SW 1271 (cell line): Measurements from ENCODE around the gene UBTD2.
"Not testable (repeated sequence)": the region's sequence is repeated elsewhere in the genome, so short reads cannot be mapped to it uniquely, and the experiment has no call there.

Experiments used
- DNase-seq, 2 experiments: peaks; one replicate each; lab custom pipeline; 2025; lab: John Stamatoyannopoulos, UW

UBTD2 gene

GRCh38 chr5:172251419-172251818 lies 32.1 kb downstream of the UBTD2 start:
- no peak for DNase-seq

GRCh38 chr5:172248637-172249036 lies 34.9 kb downstream of the UBTD2 start:
- no peak for DNase-seq

- DNase-seq: no peak
Measured at GRCh38 chr5:172245703-172246125, 37.9 kb downstream of the UBTD2 start.

GRCh38 chr5:172245046-172245445 lies 38.5 kb downstream of the UBTD2 start:
- DNase-seq: no peak

- no peak for DNase-seq
Measured at GRCh38 chr5:172243302-172243701, 40.3 kb downstream of the UBTD2 start.

GRCh38 chr5:172238334-172238733 lies 45.2 kb downstream of the UBTD2 start:
- DNase-seq: no peak

GRCh38 chr5:172235827-172236736 lies 47.5 kb downstream of the UBTD2 start:
- no peak for DNase-seq

GRCh38 chr5:172235132-172235780 lies 48.3 kb downstream of the UBTD2 start:
- no peak for DNase-seq

GRCh38 chr5:172234031-172234430 lies 49.5 kb downstream of the UBTD2 start:
- DNase-seq: no peak

- no peak for DNase-seq
Measured at GRCh38 chr5:172229904-172230303, 53.7 kb downstream of the UBTD2 start.

- DNase-seq: no peak
Measured at GRCh38 chr5:172224996-172225395, 58.6 kb downstream of the UBTD2 start.

- DNase-seq: no peak
Measured at GRCh38 chr5:172223901-172224873, 59.4 kb downstream of the UBTD2 start.

GRCh38 chr5:172219296-172219695 lies 64.3 kb downstream of the UBTD2 start:
- no peak for DNase-seq

- DNase-seq: no peak
Measured at GRCh38 chr5:172216345-172216744, 67.2 kb downstream of the UBTD2 start.

GRCh38 chr5:172213126-172213525 lies 70.4 kb downstream of the UBTD2 start:
- DNase-seq: no peak

- DNase-seq: no peak
Measured at GRCh38 chr5:172211676-172212075, 71.9 kb downstream of the UBTD2 start.

GRCh38 chr5:172209714-172210113 lies 73.8 kb downstream of the UBTD2 start:
- DNase-seq: no peak

GRCh38 chr5:172207511-172207910 lies 76.1 kb downstream of the UBTD2 start:
- no peak for DNase-seq

- DNase-seq: not testable (repeated sequence)
Measured at GRCh38 chr5:172205984-172206383, 77.6 kb downstream of the UBTD2 start.

GRCh38 chr5:172200476-172200875 lies 83.1 kb downstream of the UBTD2 start:
- no peak for DNase-seq

GRCh38 chr5:172199446-172199845 lies 84.1 kb downstream of the UBTD2 start:
- no peak for DNase-seq

GRCh38 chr5:172197775-172198174 lies 85.8 kb downstream of the UBTD2 start:
- not testable (repeated sequence) for DNase-seq
